A673 (cell line): ENCODE results near the gene LARGE1. TPM values are rescaled to one million over a fixed set of nuclear protein-coding genes. Genes with fewer than 3 reads are reported as not detected.

Experiments
- BruUV-seq: library from RNA; stranded (reverse); fragments of 400-500 nt; replicated peaks from 2 replicates; lab custom pipeline; 2021; lab: Mats Ljungman, UMichigan
- CTCF ChIA-PET: fragments of 300-600 bp; sonication (Branson Sonifier 250); formaldehyde crosslinking; loops from one replicate; lab custom pipeline; 2022; ENCODE audit warnings: antibody characterized with exemption; lab: Charles Lee
- POLR2A ChIA-PET: fragments of 300-600 bp; sonication (Branson Sonifier 250); formaldehyde crosslinking; loops from one replicate; lab custom pipeline; 2022; ENCODE audit warnings: antibody characterized with exemption; ENCODE audit not compliant: low non-redundant PET; lab: Charles Lee
- DNase-seq: peaks from one replicate; pipeline ENCODE4 v3.0.0-alpha.2; 2015; ENCODE audit warnings: low spot score
- H3K27ac ChIP-seq: fragments of 200-600 bp; sonication (generic); 2 replicates; pipeline ENCODE4 v1.5.1; 2016; ENCODE audit warnings: mixed run types, low read depth, mild to moderate bottlenecking, mixed read lengths, antibody characterized with exemption, low read length; ENCODE audit not compliant: poor library complexity, severe bottlenecking
- H3K27me3 ChIP-seq: fragments of 200-600 bp; sonication (generic); replicated peaks from 2 replicates; pipeline ENCODE4 v1.6.1; 2017; ENCODE audit warnings: mixed run types, low read depth, mild to moderate bottlenecking, mixed read lengths, antibody characterized with exemption, low read length; ENCODE audit not compliant: insufficient read depth, poor library complexity
- H3K36me3 ChIP-seq: fragments of 200-600 bp; sonication (generic); 2 replicates; pipeline ENCODE4 v1.6.1; 2016; ENCODE audit warnings: mixed run types, mild to moderate bottlenecking, mixed read lengths, antibody characterized with exemption, low read length; ENCODE audit not compliant: insufficient read depth, poor library complexity, severe bottlenecking
- H3K4me1 ChIP-seq: fragments of 200-600 bp; sonication (generic); 2 replicates; pipeline ENCODE4 v1.6.1; 2017; ENCODE audit warnings: mixed run types, mild to moderate bottlenecking, mixed read lengths, antibody characterized with exemption, low read length; ENCODE audit not compliant: insufficient read depth, poor library complexity, severe bottlenecking
- H3K4me3 ChIP-seq: fragments of 200-600 bp; sonication (generic); 2 replicates; pipeline ENCODE4 v1.5.1; 2016; ENCODE audit warnings: low read depth, mixed run types, mild to moderate bottlenecking, mixed read lengths, low read length; ENCODE audit not compliant: poor library complexity, severe bottlenecking
- H3K9me3 ChIP-seq: fragments of 200-600 bp; sonication (generic); 2 replicates; pipeline ENCODE4 v1.6.1; 2016; ENCODE audit warnings: mixed run types, low read depth, mild to moderate bottlenecking, mixed read lengths, antibody characterized with exemption, low read length; ENCODE audit not compliant: poor library complexity, severe bottlenecking
- EZH2 ChIP-seq: fragments of 200-600 bp; sonication (generic); IDR thresholded peaks from 2 replicates; pipeline ENCODE4 v1.6.1; 2017; ENCODE audit warnings: borderline replicate concordance, low read depth, mild to moderate bottlenecking, mixed read lengths, antibody characterized with exemption, low read length; ENCODE audit not compliant: poor library complexity, severe bottlenecking
- intact Hi-C: fragments of 100-400 bp; cut with micrococcal nuclease; formaldehyde crosslinking; loops from one replicate; pipeline ENCODE4 v1.10.0; 2022; ENCODE audit not compliant: unreplicated experiment
- total RNA-seq: library from RNA; stranded (reverse); gene quantifications from 2 replicates; pipeline ENCODE4 v1.2.3, GENCODE V29; 2021
- TF ChIP-seq, protein P1 (sequence below): fragments of 300-800, 200-600 bp; sonication (generic); conservative IDR thresholded peaks from 2 replicates; pipeline ENCODE4 v1.5.1; 2017; ENCODE audit warnings: low read depth, mild to moderate bottlenecking, antibody characterized with exemption, low read length, moderate library complexity, mixed read lengths

The LARGE1 gene
- total RNA-seq, 1 experiment from 2014 or later = not detected

DNA sequence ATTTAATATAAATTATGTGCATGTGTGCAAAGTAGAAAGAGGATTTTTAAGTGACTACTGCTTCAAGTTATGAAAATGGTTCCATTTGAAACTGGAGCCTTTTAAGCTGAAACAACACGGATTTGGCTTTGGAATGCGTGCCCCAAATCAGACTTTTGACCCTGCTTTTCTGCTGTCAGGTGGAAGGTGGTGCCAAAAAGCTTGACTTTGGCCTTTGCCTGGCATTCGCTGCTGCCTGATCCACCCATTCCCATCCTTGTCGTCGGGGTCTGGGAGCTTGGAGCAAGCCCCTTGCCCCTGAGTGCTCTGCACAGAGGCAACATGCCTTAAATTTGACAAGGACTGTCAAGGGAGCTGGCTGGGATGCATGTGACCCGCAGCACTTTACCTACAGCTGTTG is 526.8 kb downstream of the LARGE1 start:
- H3K36me3 ChIP-seq = no peaks in the 10 kb centered on the region
- DNase-seq = no peak
- no TSS peak for BruUV-seq
- no peak overlapping the region for H3K27ac ChIP-seq
- H3K9me3 ChIP-seq = peaks cover 21% of the 10 kb centered on the region
- ChIA-PET POLR2A (no interaction called here), CTCF (no interaction called here)
- no peaks in the 10 kb centered on the region for H3K27me3 ChIP-seq
- intact Hi-C loops = no loop called here
- no peak overlapping the region for H3K4me3 ChIP-seq
- no peak for TF ChIP-seq EZH2
- TF ChIP-seq, protein P1, sequence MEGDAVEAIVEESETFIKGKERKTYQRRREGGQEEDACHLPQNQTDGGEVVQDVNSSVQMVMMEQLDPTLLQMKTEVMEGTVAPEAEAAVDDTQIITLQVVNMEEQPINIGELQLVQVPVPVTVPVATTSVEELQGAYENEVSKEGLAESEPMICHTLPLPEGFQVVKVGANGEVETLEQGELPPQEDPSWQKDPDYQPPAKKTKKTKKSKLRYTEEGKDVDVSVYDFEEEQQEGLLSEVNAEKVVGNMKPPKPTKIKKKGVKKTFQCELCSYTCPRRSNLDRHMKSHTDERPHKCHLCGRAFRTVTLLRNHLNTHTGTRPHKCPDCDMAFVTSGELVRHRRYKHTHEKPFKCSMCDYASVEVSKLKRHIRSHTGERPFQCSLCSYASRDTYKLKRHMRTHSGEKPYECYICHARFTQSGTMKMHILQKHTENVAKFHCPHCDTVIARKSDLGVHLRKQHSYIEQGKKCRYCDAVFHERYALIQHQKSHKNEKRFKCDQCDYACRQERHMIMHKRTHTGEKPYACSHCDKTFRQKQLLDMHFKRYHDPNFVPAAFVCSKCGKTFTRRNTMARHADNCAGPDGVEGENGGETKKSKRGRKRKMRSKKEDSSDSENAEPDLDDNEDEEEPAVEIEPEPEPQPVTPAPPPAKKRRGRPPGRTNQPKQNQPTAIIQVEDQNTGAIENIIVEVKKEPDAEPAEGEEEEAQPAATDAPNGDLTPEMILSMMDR = no peak
- H3K4me1 ChIP-seq = no peaks in the 10 kb centered on the region

DNA sequence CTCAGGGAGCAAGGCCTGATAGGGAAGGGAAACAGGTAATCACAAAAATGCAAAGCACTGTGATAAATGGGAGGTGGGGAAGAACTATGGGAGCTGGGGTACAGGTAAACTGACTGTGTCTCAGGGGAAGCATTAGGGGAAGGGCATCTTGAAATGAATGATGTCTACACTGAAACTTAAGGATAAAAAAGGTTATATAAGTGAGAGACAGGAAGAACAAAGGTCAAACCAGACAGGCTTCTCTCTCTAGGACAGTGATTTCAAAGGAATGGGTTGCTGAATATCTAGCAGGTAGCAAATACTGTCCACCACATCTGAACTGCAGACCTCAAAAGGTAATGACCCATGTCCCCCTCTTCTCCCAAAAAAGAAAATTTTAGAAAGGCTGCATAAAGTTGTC is 529.0 kb downstream of the LARGE1 start:
- Histone ChIP-seq H3K4me1 (no peaks in the 10 kb centered on the region), H3K4me3 (no peak overlapping the region), H3K27me3 (no peaks in the 10 kb centered on the region), H3K27ac (no peak overlapping the region), H3K9me3 (peaks cover 11% of the 10 kb centered on the region), H3K36me3 (no peaks in the 10 kb centered on the region)
- DNase-seq = no peak
- no peak for TF ChIP-seq EZH2
- TF ChIP-seq, protein P1 = no peak
- POLR2A ChIA-PET = no interaction called here
- intact Hi-C loops = no loop called here
- CTCF ChIA-PET = no interaction called here
- no TSS peak for BruUV-seq

DNA sequence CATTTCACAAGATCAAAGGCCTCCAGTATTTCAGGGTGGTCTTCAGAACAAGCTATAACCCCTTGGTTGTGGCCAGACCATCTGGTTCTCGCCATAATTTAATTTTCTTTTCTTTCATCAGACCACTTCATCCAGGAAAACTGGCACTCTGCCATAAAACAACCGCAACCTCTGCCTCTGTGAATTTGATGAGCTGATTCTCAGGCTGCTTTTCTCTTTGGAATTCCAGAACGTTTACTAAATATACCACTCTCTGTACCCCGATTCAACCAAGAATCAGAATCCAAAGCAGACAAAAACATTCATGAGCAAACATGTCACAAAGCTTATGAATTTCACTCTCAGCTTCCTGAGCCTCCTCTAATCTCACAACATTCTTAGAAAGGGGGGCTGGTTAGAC is 530.3 kb downstream of the LARGE1 start:
- intact Hi-C loops = no loop called here
- Histone ChIP-seq H3K9me3 (peaks cover 8% of the 10 kb centered on the region), H3K27ac (no peak overlapping the region), H3K4me1 (no peaks in the 10 kb centered on the region), H3K36me3 (no peaks in the 10 kb centered on the region), H3K4me3 (no peak overlapping the region), H3K27me3 (no peaks in the 10 kb centered on the region)
- DNase-seq = no peak
- BruUV-seq = no TSS peak
- ChIA-PET POLR2A (no interaction called here), CTCF (no interaction called here)
- TF ChIP-seq, protein P1 = no peak
- no peak for TF ChIP-seq EZH2
